Hematopoietic multipotent progenitor cell treated with erythropoietin and hydrocortisone succinate and interleukin-3 and kit ligand, for 8 days (in vitro differentiated cells): Measurements from ENCODE around the gene LIN7A.
"Not testable (repeated sequence)": the region's sequence is repeated elsewhere in the genome, so short reads cannot be mapped to it uniquely, and the experiment has no call there.

Source experiments
- DNase-seq: peaks from one replicate; pipeline ENCODE4 v3.0.0-alpha.2; 2015

The LIN7A gene

DNA sequence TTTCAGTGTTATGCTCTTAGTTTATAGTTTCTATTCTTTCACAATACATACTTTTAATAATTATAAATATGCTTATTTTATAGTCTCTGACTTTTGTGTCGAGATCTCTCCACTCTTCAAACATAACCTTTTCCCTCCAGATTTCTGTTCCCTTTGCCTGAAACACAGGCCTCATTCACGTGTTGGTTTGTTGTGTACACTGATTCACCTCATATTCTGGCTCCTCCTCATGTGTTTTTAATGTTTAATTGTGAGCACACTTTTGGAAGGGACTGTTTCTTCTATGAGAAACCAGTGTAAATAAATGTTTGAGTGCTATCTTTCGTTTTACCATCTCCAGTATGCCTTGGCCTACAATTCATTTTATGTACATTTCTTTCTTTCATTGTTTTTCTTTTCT is 20.1 kb downstream of the LIN7A start:
- DNase-seq = no peak

DNA sequence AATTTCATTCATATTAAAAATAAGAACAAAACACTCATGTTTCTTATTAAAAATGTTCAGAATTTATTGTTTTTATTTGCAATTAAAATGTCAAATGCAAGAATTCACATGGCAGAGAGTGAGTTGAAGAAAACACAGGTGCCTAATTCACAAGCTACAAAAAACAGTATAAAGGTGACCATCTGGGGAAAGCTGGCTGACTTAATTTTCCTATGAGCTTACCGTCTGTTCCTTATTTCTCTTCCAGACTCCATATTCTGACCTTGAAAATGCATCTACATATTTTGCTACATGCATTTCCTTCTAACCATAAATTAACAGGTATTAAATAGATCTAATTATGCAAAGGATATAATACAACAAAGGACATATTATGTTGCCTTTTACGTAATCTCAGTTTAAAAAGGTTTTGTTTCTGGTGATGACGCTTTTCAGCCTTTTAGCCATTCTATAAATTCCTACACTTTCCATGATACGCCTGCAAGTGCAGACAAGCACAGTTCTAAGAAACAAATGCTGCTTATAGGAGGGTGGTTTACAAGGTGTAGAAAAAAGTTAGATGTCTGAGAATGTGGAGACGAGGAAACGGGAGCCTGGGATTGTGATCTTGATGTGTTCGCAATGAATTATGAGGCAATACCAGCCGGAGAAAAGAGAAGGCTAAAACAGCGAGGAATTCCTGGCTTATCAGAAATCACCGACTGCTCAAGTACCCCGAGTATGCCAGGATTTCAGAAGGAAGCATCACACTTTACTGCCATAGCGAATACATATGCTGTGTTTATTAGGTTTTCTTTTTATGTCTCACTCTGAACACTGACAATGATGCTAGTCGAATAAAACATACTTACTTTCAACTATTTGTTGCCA is 24.6 kb downstream of the LIN7A start:
- no peak for DNase-seq

DNA sequence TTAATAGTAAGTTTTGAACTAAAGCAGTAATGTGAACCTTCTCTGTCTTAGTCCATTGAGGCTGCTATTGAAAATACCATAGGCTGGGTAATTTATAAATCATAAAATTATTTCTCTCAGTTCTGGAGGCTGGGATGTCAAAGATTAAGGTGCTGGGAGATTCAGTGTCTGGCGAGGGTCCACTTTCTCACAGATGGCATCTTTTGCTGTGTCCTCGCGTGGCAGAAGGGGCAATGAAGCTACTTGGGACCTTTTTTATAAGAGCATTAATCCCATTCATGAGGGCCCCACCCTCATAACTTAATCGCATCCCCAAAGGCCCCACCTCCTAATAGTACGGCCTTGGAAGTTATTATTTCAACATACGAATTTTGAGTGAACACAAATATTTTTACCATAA is 28.4 kb downstream of the LIN7A start:
- no peak for DNase-seq

DNA sequence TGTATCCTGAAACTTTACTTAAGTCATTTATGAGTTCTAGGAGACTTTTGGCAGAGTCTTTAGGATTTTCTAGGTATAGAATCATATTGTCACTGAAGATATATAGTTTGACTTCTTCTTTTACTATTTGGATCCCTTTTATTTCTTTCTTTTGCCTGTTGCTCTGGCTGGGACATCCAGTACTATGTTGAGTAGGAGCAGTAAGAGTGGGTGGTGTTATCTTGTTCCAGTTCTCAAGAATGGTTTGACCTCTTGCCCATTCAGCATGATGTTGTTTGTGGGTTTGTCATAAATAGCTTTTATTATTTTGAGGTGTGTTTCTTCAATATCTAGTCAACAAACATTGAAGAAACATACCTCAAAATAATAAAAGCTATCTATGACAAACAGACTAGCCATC is 35.0 kb downstream of the LIN7A start:
- no peak for DNase-seq

DNA sequence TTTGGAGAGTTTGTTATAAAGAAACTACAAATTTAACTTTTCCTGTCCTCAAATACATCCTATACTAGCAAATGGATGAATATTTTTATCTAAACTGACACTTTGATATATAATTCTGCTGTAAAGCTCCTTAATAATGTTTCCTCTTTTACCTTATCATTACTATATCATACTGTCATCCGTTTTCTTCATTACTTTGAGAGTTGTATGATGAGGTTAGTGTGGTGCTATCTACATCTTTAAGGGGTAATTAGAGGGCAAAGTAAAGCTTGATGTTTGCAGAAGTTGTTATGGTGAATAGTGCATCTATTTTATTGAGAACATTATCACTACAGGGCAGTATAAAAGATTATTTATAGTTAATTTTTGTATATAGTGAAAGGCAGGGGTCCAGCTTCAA is 36.1 kb downstream of the LIN7A start:
- no peak for DNase-seq

DNA sequence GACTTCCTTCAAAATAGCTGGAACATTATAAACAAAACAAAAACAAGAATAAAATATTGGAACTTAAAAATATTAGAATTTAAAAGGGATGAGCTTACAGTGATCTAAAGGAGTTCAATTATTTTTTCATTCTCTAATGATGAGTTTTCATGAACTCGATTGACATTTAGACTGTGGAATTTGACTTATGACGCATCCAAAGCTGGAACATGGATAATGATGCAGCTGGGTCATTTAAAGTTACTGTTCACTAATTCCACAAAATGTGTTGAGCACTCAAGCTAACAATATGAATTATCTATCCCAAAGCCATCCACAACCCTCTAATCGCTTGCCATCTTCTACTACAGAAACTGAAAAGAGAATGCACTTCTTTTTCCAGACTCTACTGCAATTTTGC is 42.5 kb downstream of the LIN7A start:
- no peak for DNase-seq

DNA sequence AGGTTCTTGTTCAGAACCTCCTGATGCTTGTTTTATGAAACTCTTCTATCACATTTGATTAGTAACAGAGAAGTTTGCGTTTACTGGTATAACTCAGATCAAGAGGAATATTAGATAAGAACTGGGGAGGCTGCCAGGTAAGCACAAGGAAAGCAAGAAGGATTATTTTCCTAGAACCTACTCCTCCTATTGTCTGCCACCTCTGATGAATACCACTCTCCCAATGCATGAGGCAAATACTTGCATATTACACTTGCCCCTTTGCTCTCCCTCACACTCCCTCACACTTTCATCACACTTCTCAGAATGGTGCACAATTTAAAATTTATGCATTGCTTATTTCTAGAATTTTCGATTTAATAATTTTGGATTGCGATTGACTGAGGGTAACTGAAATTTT is 43.6 kb downstream of the LIN7A start:
- no peak for DNase-seq

DNA sequence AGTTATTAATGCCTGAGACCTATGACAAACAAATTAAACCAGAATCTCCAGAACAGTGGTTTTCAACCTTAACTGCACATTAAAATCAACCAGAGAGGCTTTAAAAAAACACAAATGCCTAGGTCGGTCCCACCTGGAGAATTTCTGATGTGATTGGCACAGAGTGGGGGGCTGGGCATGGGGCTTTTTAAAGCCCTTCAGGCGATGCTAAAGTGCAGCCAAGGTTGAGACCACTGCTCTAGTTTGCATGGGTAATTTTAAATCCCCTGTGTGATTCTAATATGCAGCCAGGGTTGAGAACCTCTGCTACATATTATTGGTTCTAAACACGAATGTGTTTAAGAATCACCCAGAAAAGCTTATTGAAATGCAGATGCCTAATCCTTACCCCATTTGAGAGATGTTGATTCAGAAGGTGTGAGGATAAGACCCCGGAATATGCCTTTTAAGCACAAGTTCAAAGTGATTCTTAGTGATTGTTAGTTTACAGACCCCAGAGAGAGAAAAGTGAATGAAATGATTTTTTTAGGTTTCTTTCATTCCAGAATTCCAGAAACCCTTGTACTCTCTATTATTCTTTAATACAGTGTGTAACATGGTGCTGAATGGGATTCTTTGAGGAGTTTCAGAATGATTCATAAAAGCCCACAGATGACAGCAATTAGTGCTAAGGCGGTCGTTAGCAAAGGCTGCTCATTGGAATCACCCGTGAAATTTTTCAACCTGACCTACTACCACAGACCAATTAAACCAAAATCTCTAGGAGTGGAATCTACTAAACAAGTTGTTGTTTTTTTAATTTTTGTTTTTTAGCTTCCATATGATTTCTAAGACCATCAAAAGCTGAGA is 44.9 kb downstream of the LIN7A start:
- no peak for DNase-seq

DNA sequence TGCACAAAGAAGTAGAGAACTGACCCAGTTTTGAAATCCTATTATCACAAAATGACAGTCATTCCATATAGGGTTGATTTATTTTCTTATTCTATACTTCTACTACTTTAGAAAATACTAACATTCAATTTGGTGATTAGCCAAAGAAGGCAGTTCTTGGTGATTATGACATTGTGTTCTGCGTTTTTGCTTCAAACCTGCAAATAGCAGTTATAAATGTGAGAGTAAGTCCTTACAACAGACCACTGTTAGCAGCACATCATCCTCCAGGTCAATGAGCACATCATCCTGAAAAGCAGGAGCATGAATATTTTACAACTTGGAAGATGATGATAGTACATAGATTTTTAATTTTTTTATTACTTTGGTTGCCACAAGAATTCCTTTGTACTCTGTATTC is 53.1 kb downstream of the LIN7A start:
- no peak for DNase-seq

DNA sequence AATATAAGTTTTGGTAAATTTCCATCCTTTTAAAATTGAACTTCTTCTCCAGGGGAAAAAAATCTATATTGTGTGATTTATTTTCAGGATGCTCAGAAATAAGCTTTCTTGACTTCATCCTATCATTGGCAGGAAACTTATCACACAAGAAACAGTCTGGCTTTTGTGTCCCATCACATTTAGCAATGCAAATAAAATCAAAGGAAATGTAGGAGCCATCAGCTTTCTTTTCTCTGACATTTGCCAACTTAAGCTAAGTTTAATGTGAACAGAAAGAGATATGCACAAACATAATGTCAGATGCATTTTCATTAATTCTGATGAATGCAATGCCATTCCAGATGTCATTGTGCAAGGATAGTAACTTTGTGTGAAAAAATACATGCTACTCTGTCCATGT is 56.6 kb downstream of the LIN7A start:
- no peak for DNase-seq

DNA sequence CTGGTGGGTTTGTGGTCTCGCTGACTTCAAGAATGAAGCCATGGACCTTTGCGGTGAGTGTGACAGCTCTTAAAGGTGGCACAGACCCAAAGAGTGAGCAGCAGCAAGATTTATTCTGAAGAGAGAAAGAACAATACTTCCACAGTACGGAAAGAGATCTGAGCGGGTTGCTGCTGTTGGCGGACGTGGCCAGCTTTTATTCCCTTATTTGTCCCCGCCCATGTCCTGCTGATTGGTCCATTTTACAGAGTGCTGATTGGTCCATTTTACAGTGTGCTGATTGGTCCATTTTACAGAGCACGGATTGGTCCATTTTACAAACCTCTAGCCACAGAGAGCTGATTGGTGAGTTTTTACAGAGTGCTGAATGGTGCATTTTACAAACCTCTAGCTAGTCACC is 59.3 kb downstream of the LIN7A start:
- DNase-seq = not testable (repeated sequence)

DNA sequence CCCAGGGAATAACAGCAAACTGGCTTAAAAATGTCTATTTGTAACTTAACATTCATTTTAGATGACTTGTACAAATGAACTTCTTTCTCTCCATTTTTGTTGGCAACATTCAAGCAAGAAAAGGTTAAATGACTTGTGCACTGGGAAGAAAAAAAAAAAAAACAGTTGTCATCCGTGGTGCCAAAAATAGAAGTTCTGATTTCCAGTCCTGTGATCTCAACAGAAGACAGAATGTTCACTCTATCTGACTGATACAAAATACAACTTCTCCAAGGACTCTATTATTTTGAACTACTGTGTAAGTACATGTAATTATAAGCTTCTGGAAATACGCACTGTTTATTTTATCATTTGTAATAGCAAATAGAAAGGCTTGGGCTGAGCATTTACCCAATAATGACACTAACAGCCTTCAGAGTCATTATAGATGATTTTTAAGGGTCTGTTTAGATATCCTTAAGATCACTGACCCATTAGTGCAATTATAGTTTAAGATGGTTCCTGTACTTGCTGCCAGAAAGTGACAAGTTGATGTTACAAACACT is 59.9 kb downstream of the LIN7A start:
- DNase-seq = no peak

DNA sequence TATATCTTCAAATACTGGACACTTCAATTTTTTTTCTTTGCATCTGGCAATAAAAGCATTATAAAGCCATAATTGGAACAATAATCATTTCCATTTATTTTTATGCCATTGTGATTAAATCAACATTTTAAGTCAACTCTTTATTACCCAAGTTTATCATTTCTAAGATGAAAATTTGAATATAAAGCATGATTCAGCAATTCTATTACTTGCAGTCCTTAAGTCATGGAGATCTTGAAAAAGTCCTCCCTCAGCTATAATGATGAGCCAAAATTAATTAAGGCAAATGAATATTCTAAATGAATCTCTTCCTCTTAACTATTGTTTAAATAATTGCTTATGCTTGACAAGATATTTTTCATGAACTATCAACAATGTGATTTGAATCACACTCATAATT is 65.7 kb downstream of the LIN7A start:
- DNase-seq = no peak

DNA sequence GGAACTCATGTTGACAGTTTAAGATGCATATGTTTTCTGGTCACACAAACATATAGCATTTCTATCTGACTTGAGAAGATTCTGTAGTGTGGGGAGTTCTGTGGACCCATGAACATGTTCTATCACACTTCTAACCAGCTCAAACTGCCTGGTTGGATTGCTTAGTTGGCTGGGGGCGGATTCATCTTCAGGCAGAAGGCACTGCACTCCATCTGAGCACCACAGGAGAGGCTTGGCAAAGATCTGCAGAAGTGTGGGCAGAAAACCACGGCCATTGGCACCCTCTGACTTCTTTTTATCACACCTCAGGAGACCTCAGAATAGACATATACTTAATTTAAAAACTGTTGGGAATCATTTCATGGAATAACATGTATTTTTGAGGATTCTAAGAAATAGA is 68.5 kb downstream of the LIN7A start:
- no peak for DNase-seq

DNA sequence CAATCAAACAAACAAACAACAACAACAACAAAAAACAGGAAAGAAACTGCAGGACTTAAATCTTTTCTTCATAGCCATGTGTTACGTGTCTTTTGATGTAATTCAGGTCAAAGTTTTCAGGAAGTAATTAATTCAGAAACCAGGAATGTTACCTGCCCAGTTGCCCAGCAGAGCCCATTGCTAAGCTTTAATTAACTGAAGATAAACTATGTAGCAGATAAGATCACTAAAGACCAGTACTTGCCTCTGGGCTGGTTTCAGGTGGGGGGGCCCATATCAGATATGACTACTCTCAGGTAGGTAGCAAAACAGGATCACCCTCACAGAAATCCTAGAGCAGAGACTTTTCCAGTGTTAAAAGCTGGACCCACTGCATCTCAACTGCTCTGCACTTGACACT is 69.2 kb downstream of the LIN7A start:
- no peak for DNase-seq

DNA sequence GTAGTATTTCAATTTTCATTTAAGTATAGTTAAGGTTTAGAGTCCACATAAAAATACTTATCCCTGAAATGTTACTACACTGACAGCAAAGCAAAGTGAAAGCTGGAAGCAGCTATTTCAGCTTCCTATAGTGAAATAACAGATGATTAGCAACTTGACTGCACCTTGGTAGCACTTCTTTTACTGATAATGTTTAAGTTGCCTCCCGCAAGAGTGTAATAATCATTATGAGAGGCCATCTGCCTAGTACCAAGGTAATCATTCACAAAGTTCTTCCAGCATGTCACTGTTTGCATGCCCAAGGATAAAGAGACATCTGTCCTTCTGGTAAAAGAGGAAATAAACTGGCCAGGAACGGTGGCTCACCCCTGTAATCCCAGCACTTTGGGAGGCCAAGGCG is 69.8 kb downstream of the LIN7A start:
- DNase-seq = no peak

DNA sequence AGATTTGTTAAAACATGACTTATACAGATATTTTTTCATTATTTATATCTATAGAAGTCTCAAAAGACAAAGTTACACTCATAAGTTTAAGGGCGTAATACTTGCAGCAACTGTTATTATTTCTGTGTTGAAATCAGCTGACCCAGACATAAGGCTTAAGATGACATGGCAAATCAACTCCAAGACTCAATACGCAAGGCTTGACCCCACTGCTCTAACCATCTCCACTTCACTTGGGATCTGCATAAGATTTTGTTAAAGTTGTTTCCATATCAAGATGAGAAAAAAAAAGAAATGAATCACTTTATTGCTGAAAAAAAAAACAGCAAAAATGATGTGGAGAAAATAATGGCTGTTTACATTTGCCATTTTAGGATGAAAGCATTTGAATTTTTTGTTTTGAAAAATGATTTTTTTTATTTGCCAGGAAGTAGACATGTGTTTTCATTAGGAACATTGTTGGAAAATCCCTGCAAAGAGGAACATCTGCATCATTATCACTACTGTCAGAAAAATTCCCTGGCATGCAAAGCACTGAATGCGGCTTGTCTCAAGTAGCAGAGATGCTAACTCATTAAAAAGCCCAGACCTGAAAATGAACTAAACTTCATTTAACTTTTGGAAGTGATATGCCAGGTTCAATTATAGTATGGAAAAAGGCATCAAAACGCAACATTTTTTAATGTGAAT is 73.5 kb downstream of the LIN7A start:
- DNase-seq = no peak

DNA sequence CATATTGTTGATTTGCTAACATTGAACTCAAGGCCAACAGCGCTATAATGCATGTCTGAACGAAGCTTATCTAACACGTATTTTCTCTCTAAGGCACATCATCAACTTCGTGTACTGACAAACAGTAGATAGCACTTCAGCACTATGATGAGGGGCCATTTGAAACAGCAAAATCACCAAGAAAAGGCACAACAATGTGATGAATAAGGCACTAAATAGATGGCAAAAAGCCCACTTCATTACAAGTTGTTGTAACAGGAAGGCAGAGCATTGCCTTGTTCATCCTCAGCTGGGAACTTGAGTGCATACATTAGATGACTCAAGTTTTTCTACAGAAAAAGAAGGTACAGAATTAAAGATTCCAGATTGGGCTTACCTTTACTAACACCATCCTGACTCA is 75.2 kb downstream of the LIN7A start:
- no peak for DNase-seq

DNA sequence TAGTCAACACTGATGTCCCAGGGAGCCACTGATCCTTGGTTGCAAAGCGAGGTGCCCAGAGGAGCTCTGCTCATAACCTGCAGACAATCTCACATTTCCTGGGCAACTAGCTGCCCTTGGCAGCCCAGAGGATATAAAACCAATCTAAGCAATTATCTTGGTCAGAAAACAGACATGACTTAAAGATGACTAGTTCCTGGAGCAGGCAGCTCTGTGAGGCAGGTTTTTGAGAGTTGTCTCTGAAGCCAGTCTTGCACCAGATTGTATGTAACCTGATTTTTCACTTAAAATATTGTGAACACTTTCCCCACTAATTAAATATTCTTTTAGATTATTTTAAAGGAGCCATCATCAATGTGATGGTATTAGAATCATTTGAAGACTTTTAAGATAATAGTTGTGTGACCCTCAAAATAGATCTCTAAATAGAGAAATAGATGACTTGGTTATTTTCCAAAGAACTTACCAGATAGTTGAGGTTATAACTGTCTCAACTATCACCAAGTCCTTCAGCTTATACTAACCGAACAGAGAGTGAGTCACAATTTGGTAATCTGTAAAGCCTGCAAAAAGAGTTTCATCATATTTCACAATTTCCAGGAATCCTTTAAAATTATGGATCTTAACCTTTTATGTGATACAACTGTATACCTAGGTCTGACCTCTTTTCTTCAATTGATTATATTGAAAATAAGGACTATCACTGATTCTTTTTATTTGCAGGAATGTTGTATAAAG is 75.9 kb downstream of the LIN7A start:
- no peak for DNase-seq

DNA sequence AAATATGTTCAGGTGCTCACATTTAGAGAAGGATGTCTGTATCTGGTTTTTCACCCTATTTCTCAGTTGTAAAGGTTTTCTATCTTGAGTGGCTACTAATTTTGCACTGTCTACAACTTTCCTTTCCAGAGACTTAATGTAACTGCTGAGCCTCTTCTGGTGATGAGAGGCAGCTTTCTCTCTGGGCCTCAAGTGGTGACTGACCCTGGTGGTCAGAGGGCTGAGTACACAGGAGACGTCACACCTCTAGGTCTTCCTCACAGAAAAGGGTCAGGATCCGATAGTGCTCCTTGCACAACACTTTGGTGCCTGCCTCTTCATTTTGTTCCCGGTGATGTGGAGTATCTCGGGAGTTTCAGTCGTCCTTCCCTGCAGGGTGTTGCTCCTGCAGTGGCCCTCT is 76.8 kb downstream of the LIN7A start:
- DNase-seq = no peak

DNA sequence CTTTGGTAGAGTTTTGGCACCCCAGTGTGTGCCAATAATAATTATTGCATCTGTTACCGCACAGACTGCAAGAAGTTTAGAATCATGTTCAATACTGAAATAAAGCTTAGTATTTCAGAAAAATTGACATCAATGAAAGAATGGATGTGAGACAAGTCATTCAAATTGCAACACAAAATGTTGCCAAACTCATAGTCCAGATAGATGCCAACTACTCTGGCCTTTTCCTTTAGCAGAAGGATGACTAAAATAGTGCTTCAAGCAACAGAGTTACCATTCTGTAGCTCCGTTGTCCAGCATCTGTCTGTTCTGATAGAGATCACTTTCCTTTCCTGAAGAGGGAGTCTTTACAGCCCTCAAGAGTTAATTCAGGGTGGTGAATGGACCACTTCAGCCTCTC is 77.5 kb downstream of the LIN7A start:
- DNase-seq = no peak

DNA sequence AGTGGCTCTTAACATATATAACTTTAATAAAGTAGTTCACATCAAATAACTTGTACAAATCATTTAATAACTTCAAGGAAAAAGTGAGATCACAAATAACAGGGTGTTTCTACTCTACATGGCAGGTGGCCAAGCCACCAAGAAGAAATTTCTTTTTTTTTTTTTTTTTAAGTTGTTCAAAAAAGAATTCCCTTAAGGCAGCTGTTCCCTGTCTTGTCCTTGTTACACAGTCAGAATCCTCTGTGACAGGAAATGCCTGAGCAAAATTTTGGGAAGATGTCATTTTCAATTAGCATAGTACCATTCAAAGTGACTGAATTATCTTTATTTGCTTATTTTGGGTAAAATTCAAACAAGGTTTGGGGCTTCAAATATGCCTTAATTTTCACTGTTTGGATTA is 79.4 kb downstream of the LIN7A start:
- DNase-seq = no peak

DNA sequence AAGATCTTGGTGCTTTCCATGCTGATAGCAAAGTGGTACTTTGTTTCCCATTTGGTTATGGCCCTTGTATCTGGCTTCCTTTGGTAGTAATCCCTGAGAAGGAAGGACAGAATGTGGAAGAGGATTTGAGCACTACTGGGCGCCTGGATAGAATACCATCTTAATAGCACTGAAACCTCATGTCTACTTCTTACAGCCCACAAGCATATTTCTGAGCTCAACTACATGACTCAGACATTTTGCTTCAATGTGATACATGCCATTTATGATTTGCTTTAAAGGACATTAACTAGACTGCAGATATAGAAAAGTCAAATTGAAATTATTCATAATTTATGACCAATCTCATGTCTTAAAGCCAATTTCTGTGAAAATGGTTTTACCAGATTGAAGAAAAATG is 80.4 kb downstream of the LIN7A start:
- DNase-seq = no peak
